Astrocyte of the cerebellum (primary cell): ENCODE results near the gene LILRA6.
"Not testable (repeated sequence)": the region's sequence is repeated elsewhere in the genome, so short reads cannot be mapped to it uniquely, and the experiment has no call there.

Experiments used
- DNase-seq: peaks from one replicate; pipeline ENCODE4 v3.0.0-alpha.2; 2011; ENCODE audit warnings: low read depth
- H3K4me3 ChIP-seq: 2 replicates; pipeline ENCODE4 v1.5.1; 2011; ENCODE audit warnings: mild to moderate bottlenecking, low read depth, low read length, moderate library complexity
- in situ Hi-C: cut with HindIII; loops from 2 replicates; pipeline ENCODE4 v1.10.0; 2017; ENCODE audit warnings: low sequenced_read_pairs
- TF ChIP-seq, protein P1 (sequence below): IDR thresholded peaks from 2 replicates; pipeline ENCODE4 v1.5.1; 2012; ENCODE audit warnings: low read length, low read depth, moderate library complexity, mild to moderate bottlenecking; ENCODE audit errors: missing control alignments

The LILRA6 gene

DNA sequence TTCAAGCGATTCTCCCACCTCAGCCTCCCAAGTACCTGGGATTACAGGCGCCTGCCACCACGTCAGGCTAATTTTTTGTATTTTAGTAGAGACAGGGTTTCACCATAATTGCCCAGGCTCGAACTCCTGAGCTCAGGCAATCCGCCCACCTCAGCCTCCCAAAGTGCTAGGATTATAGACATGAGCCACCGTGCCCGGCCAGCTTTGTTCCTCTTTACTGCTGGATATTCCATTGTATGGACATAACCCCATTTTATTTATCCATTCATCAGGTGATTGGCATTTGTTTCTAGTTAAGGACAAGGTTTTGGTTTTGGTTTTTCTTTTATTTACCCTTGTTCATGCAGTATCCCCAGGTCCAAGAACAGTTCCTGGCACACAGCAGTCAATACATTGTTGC, 46.1 kb downstream of the LILRA6 start:
- H3K4me3 ChIP-seq, result no peak overlapping the region
- in situ Hi-C loops, result no loop called here
- TF ChIP-seq, protein P1, sequence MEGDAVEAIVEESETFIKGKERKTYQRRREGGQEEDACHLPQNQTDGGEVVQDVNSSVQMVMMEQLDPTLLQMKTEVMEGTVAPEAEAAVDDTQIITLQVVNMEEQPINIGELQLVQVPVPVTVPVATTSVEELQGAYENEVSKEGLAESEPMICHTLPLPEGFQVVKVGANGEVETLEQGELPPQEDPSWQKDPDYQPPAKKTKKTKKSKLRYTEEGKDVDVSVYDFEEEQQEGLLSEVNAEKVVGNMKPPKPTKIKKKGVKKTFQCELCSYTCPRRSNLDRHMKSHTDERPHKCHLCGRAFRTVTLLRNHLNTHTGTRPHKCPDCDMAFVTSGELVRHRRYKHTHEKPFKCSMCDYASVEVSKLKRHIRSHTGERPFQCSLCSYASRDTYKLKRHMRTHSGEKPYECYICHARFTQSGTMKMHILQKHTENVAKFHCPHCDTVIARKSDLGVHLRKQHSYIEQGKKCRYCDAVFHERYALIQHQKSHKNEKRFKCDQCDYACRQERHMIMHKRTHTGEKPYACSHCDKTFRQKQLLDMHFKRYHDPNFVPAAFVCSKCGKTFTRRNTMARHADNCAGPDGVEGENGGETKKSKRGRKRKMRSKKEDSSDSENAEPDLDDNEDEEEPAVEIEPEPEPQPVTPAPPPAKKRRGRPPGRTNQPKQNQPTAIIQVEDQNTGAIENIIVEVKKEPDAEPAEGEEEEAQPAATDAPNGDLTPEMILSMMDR, result no peak
- DNase-seq, result no peak

DNA sequence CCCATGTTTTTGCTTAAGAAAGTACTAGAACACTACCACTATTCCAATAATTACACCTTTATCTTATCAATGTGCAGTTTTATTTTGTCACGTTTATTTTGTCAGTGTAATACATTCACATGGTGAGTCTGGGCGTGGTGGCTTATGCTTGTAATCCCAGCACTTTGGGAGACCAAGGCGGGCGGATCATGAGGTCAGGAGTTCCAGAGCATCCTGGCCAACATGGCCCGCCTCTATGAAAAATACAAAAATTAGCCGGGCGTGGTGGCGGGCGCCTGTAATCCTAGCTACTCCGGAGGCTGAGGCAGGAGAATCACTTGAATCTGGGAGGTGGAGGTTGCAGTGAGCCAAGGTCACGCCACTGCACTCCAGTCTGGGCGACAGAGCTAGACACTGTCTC, 48.1 kb downstream of the LILRA6 start:
- DNase-seq, in situ Hi-C loops: not testable (repeated sequence)

GRCh38 chr19:54193011-54193410, 49.6 kb downstream of the LILRA6 start:
- H3K4me3 ChIP-seq, result no peak overlapping the region
- in situ Hi-C loops, result no loop called here
- TF ChIP-seq, protein P1, result no peak
- DNase-seq, result no peak

More for the DNA sequence above, 48.1 kb downstream of the LILRA6 start:
- H3K4me3 ChIP-seq, result not testable (repeated sequence)

- peak overlapping the region; percentile 72 for H3K4me3 ChIP-seq
- in situ Hi-C loops, result no loop called here
- TF ChIP-seq, protein P1, result no peak
- no peak for DNase-seq
These were observed 50.7 kb downstream of the LILRA6 start for GRCh38 chr19:54191811-54192453.

DNA sequence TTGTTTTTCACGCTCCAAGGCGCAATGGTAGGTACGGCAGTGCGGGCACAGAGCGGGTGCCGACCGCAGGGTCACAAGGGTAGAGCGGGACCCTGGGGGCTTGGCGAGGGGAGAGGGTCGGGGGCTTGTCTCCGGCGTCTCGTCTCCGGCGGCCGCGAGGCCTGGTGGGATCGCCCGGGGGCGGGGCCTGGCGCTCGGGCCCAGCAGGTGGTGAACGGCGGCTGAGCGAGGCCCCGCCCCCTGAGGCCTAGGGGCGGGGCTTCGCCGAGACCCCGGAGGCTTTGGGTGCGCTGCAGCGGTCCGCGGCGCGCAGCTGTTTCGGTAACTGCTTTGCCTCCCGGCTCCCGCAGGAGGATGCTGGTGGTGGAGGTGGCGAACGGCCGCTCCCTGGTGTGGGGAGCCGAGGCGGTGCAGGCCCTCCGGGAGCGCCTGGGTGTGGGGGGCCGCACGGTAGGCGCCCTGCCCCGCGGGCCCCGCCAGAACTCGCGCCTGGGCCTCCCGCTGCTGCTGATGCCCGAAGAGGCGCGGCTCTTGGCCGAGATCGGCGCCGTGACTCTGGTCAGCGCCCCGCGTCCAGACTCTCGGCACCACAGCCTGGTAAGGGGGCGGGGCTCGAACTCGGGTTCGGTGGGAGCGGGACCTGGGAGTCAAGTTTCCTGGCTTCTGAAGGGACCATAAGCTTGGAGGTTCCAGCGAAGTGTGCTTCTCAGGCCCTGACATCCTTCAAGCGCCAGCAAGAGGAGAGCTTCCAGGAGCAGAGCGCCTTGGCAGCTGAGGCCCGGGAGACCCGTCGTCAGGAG, 51.4 kb downstream of the LILRA6 start, which contains the start of gene TSEN34:
Gene TSEN34, plus strand, starts transcription at position 298 of the 800 bp plus-strand sequence. Its CDS starts 57 bp downstream, at position 355.
- peak; percentile 19 for DNase-seq
- TF ChIP-seq, protein P1, result no peak
- in situ Hi-C loops, result no loop called here
- H3K4me3 ChIP-seq, result peak within 1 kb of the TSS; percentile 72

DNA sequence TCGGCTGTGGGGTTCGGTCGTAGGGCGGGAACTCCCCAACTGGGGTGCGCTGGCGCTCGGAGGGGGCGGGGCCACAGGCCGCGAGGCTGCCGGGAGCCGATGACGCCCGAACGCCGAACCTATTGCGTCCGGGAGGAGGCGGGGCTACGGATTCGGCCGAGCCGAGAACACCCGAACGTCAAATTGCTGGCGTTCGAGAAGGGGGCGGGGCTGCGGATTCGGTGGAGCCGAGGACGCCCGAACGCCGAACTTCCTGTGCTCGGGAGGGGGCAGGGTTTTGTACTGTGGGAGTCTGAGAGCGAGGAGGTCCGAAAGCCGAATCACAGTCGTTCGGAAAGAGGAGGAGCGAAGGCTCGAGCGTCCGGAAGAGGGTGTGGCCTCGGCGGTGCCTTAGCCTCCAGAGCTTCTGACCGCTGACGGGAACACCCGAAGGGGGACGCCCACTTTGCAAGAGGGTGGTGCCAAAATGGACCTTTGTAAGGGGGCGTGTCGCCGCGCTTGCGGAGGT, 52.0 kb downstream of the LILRA6 start:
- in situ Hi-C loops, result no loop called here
- peak; percentile 100 for DNase-seq
- TF ChIP-seq, protein P1, result no peak
- peak overlapping the region; percentile 72 for H3K4me3 ChIP-seq
